Breast epithelium (tissue), 3 donors: ENCODE measurements around the gene UCK2.

ENCODE experiments used
- CTCF ChIP-seq, 3 donors: fragments of 450-650 bp; IDR thresholded peaks; one replicate each; pipeline ENCODE4 v1.5.1; 2016 to 2017; ENCODE audit warnings: antibody characterized with exemption in 3 of 3, mild to moderate bottlenecking in 3 of 3, moderate library complexity in 3 of 3
- POLR2A ChIP-seq: fragments of 450-650 bp; IDR thresholded peaks from one replicate; pipeline ENCODE4 v1.6.1; 2016; ENCODE audit warnings: antibody characterized with exemption, mild to moderate bottlenecking, moderate library complexity
- POLR2AphosphoS5 ChIP-seq, 3 donors: sonication (generic); formaldehyde crosslinking; IDR thresholded peaks; one replicate each; pipeline ENCODE4 v1.6.1; 2017; ENCODE audit warnings: antibody characterized with exemption in 3 of 3

- TF ChIP-seq POLR2AphosphoS5 (IDR thresholded peaks at IDR 0.05) (no peak), CTCF (IDR thresholded peaks at IDR 0.05) (no peak), POLR2A (no peak)
Measured at GRCh38 chr1:165915932-165916348, 88.5 kb downstream of the UCK2 start.
